AG09309 (cell line): Measurements from ENCODE around the gene MS4A6A.

Experiments used
- DNase-seq: peaks from one replicate; pipeline ENCODE4 v3.0.0-alpha.2; 2010; ENCODE audit warnings: low read depth
- H3K4me3 ChIP-seq: 2 replicates; pipeline ENCODE4 v1.5.1; 2011; ENCODE audit warnings: mild to moderate bottlenecking, low read depth, low read length, moderate library complexity; ENCODE audit not compliant: control insufficient read depth
- CTCF ChIP-seq: IDR thresholded peaks from 2 replicates; pipeline ENCODE4 v1.5.1; 2011; ENCODE audit warnings: mild to moderate bottlenecking, low read depth, low read length, inconsistent platforms; ENCODE audit not compliant: insufficient read depth, control insufficient read depth; ENCODE audit errors: missing control alignments

MS4A6A gene

DNA sequence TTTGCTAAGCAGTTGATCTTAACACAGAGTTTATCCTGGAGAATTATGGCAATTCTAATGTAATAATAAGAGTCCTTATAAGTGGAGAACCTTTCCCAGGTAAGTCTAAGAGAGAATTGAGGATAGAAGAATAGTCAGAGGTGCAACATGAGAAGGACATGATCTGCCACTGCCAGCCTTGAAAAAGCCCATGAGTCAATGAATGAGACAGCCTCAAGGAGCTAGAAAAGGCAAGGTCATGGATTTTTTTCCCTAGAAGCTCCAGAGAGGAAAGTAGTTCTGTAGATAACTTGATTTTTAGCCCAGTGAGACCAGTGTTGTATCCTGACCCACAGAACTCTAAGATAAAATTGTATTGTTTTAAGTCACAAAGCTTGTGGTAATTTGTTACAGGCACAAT, 16.9 kb downstream of the MS4A6A start:
- DNase-seq, result no peak
- TF ChIP-seq CTCF, result no peak

DNA sequence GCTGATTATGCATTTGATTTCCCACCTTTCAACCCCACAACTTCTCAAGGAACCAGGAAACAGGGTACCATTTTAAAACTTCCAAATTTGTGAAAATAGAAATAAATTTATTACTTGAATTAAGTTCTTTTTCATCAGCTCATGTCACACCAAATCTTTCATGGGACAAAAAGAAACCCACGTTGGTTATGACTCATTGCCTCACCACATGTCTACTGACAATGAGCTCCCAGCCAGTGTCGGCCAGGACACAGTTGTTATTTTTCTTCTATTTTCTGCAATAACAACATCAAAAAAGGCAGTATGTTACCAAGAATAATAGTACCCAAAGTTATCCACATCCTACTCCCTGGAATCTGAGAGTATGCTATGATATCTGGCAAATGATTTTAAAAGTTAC, 17.3 kb downstream of the MS4A6A start:
- no peak overlapping the region for H3K4me3 ChIP-seq
- no peak for DNase-seq
- TF ChIP-seq CTCF, result no peak

More for the DNA sequence above, 16.9 kb downstream of the MS4A6A start:
- no peak overlapping the region for H3K4me3 ChIP-seq

GRCh38 chr11:60164550-60165075, 18.3 kb downstream of the MS4A6A start:
- TF ChIP-seq CTCF, result no peak
- DNase-seq, result no peak
- H3K4me3 ChIP-seq, result no peak overlapping the region

DNA sequence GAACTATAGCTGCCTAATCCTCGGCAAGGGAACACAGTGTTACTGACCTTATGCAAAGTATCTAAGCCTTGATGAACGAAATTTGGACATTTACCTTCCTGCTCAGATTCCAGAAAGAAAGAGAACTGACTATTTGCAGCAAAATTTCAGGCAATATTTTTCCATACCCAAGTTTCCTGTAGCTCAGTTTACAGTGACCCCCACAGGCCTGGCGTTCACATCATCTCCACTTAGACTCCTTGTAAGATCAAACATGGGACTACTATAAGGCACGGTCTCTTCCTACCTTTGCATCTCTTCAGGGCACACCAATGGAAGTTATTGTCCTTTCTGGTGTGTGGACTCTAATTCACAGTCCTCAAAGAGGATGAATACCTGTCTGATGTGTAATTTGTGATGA, 21.1 kb downstream of the MS4A6A start:
- no peak for DNase-seq
- no peak overlapping the region for H3K4me3 ChIP-seq
- TF ChIP-seq CTCF, result no peak

DNA sequence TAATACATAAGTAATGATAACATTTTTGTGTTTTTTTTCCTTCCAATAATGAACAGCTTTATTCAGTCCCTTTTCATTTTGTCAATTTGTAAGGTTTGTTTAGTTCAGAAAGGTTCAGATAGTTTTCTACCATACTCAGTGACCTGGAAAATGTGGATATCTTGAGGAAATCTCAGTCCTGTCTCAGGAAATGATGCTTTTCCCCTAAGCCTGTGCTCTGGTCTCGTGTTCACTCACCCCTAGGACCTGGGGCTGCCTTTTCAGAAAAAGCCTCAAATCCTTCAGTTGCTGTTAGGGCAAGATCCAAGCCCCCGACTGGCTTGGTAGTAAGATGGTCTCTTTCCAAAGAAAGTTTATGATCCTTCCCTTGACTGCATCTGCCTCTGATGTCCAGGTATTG, 21.8 kb downstream of the MS4A6A start:
- DNase-seq, result no peak
- H3K4me3 ChIP-seq, result no peak overlapping the region
- TF ChIP-seq CTCF, result no peak

GRCh38 chr11:60159868-60160267, 23.0 kb downstream of the MS4A6A start:
- no peak for TF ChIP-seq CTCF
- H3K4me3 ChIP-seq, result no peak overlapping the region
- DNase-seq, result no peak

DNA sequence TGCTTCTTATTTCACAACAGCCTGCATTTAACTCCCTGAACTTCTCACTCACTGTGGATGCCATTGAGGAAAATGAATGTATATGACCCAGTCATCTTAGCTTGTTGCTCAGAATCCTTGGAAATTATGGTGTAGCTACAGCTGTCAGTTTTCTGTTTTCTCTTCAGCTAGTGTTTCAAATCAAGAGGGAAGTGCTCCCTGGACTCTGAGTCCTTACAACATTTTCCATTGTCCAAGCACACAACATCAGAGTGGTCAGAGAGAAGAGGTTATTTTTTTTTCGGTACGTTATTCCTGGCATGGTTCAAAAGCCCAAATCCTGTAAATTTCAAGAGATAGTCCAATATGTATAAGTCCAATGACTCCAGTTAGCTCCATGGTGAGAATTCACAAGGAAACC, 23.6 kb downstream of the MS4A6A start:
- H3K4me3 ChIP-seq, result no peak overlapping the region
- no peak for DNase-seq
- TF ChIP-seq CTCF, result no peak
